ENCODE measurements around the gene KIAA1755.

The KIAA1755 gene

GRCh38 chr20:38175304-38176180, 85.0 kb downstream of the KIAA1755 start:
- TF ChIP-seq CTCF (IDR thresholded peaks at IDR 0.05; ENCODE audit: control extremely low read depth, extremely low read depth, low read depth, missing control alignments): no peak
- POLR2A ChIA-PET: interaction anchor here (0.6 to 1.3 kb wide), 2 partner anchors 8 to 26 kb away, joined by 4 to 5 read pairs; no protein-coding TSS in a partner anchor
- CTCF ChIA-PET: interaction anchor here (0.8 to 5.9 kb wide), 8 partner anchors 9 to 611 kb away, joined by 3 to 26 read pairs (median 4); no protein-coding TSS in a partner anchor
- no peak for DNase-seq (ENCODE audit: extremely low spot score)

GRCh38 chr20:38173237-38174156, 87.0 kb downstream of the KIAA1755 start:
- ChIA-PET CTCF (interaction anchor here (0.9 to 5.9 kb wide), 4 partner anchors 12 to 235 kb away, joined by 3 to 26 read pairs (median 3); no protein-coding TSS in a partner anchor), POLR2A (no interaction called here)
- TF ChIP-seq CTCF (IDR thresholded peaks at IDR 0.05; ENCODE audit: control extremely low read depth, extremely low read depth, low read depth, missing control alignments): no peak
- DNase-seq (ENCODE audit: extremely low spot score): no peak

- ChIA-PET POLR2A (no interaction called here), CTCF (interaction anchor here (1.5 to 1.8 kb wide), 2 partner anchors 49 to 236 kb away, joined by 3 to 5 read pairs; no protein-coding TSS in a partner anchor)
- TF ChIP-seq CTCF (IDR thresholded peaks at IDR 0.05; ENCODE audit: control extremely low read depth, extremely low read depth, low read depth, missing control alignments): no peak
- no peak for DNase-seq (ENCODE audit: extremely low spot score)
Observed at GRCh38 chr20:38172408-38172807, 88.1 kb downstream of the KIAA1755 start.

DNA sequence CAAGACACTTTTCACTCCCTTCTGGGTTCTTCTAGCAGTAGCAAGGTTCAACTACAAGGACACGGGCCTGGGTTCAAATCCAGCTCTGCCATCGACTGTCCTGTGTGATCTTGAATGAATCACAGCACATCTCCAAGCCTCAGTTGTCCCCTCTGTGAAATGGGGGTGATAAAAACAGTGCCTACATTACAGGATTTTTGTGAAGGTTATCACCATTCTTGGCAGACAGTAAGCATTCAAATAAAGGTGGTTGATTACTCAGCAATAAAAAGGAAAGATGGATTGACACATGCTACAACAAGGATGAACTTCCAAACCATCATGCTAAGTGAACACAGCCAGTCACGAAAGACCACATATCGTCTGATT, 88.9 kb downstream of the KIAA1755 start:
- DNase-seq (ENCODE audit: extremely low spot score): no peak
- ChIA-PET CTCF (interaction anchor here (1.5 to 1.8 kb wide), 2 partner anchors 50 to 237 kb away, joined by 3 to 5 read pairs; no protein-coding TSS in a partner anchor), POLR2A (no interaction called here)
- TF ChIP-seq CTCF (IDR thresholded peaks at IDR 0.05; ENCODE audit: control extremely low read depth, extremely low read depth, low read depth, missing control alignments): no peak

DNA sequence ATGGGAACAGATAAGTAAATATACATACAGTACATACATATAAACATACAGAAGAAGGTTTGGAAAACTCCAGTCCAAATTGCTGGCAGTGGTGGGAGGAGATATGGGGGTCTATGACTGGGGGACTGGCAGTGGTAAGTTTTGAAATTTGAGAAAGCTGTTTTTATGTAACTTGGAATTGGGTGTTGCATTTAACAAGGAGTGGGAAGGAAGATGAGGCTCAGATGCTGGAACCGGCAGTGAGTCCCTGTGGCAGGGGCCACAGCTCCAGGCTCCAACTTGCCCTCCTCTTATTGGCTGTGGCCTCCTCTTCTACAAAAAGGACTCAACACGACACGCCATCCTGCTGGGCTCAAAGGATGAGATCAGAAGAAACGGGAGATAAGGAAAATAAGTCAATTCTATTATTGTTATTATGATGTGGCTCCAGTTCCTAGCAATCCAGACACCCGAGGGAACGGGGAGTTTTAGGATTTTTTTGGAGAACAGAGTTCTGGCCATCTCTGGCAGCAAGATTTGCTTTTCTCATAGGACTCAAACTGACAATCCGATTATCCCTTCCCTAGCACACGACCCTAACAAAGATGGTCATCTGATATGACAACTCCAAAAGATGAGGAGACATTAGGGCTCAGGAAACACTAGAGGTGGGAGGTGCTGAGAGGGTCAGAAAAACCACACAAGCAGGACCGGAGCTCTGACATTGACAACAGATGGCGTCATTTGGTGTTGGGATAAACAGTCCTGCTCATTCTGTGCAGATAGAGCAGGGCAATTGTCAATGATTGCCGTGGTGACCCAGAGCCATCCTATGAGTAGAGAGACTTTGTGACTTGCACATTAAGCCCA, 89.5 kb downstream of the KIAA1755 start:
- DNase-seq (ENCODE audit: extremely low spot score): no peak
- CTCF ChIA-PET: interaction anchor here (0.7 to 10.6 kb wide), 4 partner anchors 9 to 111 kb away, joined by 3 to 116 read pairs (median 4); no protein-coding TSS in a partner anchor
- POLR2A ChIA-PET: no interaction called here

More for the DNA sequence above, 89.5 kb downstream of the KIAA1755 start:
- no peak for TF ChIP-seq CTCF (IDR thresholded peaks at IDR 0.05; ENCODE audit: control extremely low read depth, extremely low read depth, low read depth, missing control alignments)

Measured in GM10248 (cell line).